Ishikawa (cell line): ENCODE data around the gene NAV3.

ENCODE experiments used
- EGR1 ChIP-seq: IDR thresholded peaks from 2 replicates; pipeline ENCODE4 v1.6.1; 2012
- NFIC ChIP-seq: IDR thresholded peaks from 2 replicates; pipeline ENCODE4 v1.6.1; 2012
- RAD21 ChIP-seq: IDR thresholded peaks from 2 replicates; pipeline ENCODE4 v1.6.1; 2012; ENCODE audit warnings: low read depth
- TAF1 ChIP-seq: IDR thresholded peaks from 2 replicates; pipeline ENCODE4 v1.6.1; 2012; ENCODE audit warnings: low read depth, mild to moderate bottlenecking
- YY1 ChIP-seq: IDR thresholded peaks from 2 replicates; pipeline ENCODE4 v1.6.1; 2012; ENCODE audit warnings: low read depth
- ZBTB7A ChIP-seq: IDR thresholded peaks from 2 replicates; pipeline ENCODE4 v1.6.1; 2012; ENCODE audit warnings: low read depth
- TF ChIP-seq, protein P1 (sequence below): IDR thresholded peaks from 2 replicates; pipeline ENCODE4 v1.6.1; 2012; ENCODE audit warnings: low read depth, mild to moderate bottlenecking
- TF ChIP-seq, protein P2 (sequence below): IDR thresholded peaks from 2 replicates; pipeline ENCODE4 v1.6.1; 2012

DNA sequence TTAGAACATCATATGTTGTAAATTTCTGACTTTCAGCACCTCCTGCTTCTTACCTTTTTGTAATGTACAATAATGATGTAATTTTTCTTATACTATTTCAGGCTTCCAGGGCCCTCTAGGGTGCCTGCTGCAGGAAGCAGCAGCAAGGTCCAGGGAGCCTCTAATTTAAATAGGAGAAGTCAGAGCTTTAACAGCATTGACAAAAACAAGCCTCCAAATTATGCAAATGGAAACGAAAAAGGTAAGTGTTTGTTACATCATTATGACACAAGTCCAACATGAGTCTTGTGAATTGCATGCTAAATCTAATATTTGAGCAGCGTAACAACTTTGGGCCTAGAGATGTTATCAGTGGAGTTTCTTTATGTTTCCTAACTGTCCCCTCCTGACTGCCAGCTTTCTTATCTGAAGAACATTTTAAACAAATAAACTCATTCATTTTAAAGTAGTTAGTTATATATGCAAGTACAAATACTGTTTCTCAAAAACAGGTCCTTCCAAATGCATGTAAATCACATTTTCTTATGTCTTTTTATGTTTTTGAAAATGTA lies 167.6 kb downstream of the NAV3 start:
- TF ChIP-seq TAF1 (no peak), YY1 (no peak), ZBTB7A (no peak), NFIC (no peak), EGR1 (no peak), RAD21 (no peak)
- TF ChIP-seq, protein P1, sequence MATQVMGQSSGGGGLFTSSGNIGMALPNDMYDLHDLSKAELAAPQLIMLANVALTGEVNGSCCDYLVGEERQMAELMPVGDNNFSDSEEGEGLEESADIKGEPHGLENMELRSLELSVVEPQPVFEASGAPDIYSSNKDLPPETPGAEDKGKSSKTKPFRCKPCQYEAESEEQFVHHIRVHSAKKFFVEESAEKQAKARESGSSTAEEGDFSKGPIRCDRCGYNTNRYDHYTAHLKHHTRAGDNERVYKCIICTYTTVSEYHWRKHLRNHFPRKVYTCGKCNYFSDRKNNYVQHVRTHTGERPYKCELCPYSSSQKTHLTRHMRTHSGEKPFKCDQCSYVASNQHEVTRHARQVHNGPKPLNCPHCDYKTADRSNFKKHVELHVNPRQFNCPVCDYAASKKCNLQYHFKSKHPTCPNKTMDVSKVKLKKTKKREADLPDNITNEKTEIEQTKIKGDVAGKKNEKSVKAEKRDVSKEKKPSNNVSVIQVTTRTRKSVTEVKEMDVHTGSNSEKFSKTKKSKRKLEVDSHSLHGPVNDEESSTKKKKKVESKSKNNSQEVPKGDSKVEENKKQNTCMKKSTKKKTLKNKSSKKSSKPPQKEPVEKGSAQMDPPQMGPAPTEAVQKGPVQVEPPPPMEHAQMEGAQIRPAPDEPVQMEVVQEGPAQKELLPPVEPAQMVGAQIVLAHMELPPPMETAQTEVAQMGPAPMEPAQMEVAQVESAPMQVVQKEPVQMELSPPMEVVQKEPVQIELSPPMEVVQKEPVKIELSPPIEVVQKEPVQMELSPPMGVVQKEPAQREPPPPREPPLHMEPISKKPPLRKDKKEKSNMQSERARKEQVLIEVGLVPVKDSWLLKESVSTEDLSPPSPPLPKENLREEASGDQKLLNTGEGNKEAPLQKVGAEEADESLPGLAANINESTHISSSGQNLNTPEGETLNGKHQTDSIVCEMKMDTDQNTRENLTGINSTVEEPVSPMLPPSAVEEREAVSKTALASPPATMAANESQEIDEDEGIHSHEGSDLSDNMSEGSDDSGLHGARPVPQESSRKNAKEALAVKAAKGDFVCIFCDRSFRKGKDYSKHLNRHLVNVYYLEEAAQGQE, result no peak
- TF ChIP-seq, protein P2, sequence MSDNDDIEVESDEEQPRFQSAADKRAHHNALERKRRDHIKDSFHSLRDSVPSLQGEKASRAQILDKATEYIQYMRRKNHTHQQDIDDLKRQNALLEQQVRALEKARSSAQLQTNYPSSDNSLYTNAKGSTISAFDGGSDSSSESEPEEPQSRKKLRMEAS, result no peak
